ENCODE data around the gene EIF4B.

The EIF4B gene

GRCh38 chr12:52969828-52970569 lies 36.3 kb upstream of the EIF4B start:
- TF ChIP-seq CTCF (IDR thresholded peaks at IDR 0.05; ENCODE audit: low read depth, low read length, missing control alignments), result no peak
- no peak for DNase-seq (ENCODE audit: low read depth)
- in situ Hi-C loops (cut with HindIII; ENCODE audit: low sequenced_read_pairs), result no loop called here
- no peak overlapping the region for H3K4me3 ChIP-seq (ENCODE audit: low read depth, low read length)

GRCh38 chr12:52971679-52972329 lies 34.5 kb upstream of the EIF4B start:
- no peak for TF ChIP-seq CTCF (IDR thresholded peaks at IDR 0.05; ENCODE audit: low read depth, low read length, missing control alignments)
- no peak for DNase-seq (ENCODE audit: low read depth)
- in situ Hi-C loops (cut with HindIII; ENCODE audit: low sequenced_read_pairs), result no loop called here
- H3K4me3 ChIP-seq (ENCODE audit: low read depth, low read length), result no peak overlapping the region

GRCh38 chr12:52975204-52975603 lies 31.1 kb upstream of the EIF4B start:
- no peak for TF ChIP-seq CTCF (IDR thresholded peaks at IDR 0.05; ENCODE audit: low read depth, low read length, missing control alignments)
- no peak overlapping the region for H3K4me3 ChIP-seq (ENCODE audit: low read depth, low read length)
- in situ Hi-C loops (cut with HindIII; ENCODE audit: low sequenced_read_pairs), result loop anchor here (25.0 kb wide), 1 partner anchor 613 kb away; the partner anchor contains the start of gene KRT85
- no peak for DNase-seq (ENCODE audit: low read depth)

- no peak for DNase-seq (ENCODE audit: low read depth)
- in situ Hi-C loops (cut with HindIII; ENCODE audit: low sequenced_read_pairs), result loop anchor here (25.0 kb wide), 1 partner anchor 614 kb away; the partner anchor contains the start of gene KRT85
- no peak overlapping the region for H3K4me3 ChIP-seq (ENCODE audit: low read depth, low read length)
- TF ChIP-seq CTCF (IDR thresholded peaks at IDR 0.05; ENCODE audit: low read depth, low read length, missing control alignments), result no peak
Measured at GRCh38 chr12:52975820-52976573, 30.3 kb upstream of the EIF4B start.

GRCh38 chr12:52976574-52977071 lies 29.6 kb upstream of the EIF4B start:
- no peak for DNase-seq (ENCODE audit: low read depth)
- no peak for TF ChIP-seq CTCF (IDR thresholded peaks at IDR 0.05; ENCODE audit: low read depth, low read length, missing control alignments)
- no peak overlapping the region for H3K4me3 ChIP-seq (ENCODE audit: low read depth, low read length)
- in situ Hi-C loops (cut with HindIII; ENCODE audit: low sequenced_read_pairs), result loop anchor here (25.0 kb wide), 1 partner anchor 614 kb away; the partner anchor contains the start of gene KRT85

- DNase-seq (ENCODE audit: low read depth), result no peak
- H3K4me3 ChIP-seq (ENCODE audit: low read depth, low read length), result no peak overlapping the region
- no peak for TF ChIP-seq CTCF (IDR thresholded peaks at IDR 0.05; ENCODE audit: low read depth, low read length, missing control alignments)
- in situ Hi-C loops (cut with HindIII; ENCODE audit: low sequenced_read_pairs), result loop anchor here (25.0 kb wide), 1 partner anchor 615 kb away; the partner anchor contains the start of gene KRT85
Measured at GRCh38 chr12:52977170-52977569, 29.1 kb upstream of the EIF4B start.

Data from astrocyte of the cerebellum (primary cell).